ENCODE data around the gene MFRP. TPM values are rescaled to one million over a fixed set of nuclear protein-coding genes. Genes with fewer than 3 reads are reported as not detected.

MFRP gene
- polyA plus RNA-seq, 1 donor, result 0.01 TPM

DNA sequence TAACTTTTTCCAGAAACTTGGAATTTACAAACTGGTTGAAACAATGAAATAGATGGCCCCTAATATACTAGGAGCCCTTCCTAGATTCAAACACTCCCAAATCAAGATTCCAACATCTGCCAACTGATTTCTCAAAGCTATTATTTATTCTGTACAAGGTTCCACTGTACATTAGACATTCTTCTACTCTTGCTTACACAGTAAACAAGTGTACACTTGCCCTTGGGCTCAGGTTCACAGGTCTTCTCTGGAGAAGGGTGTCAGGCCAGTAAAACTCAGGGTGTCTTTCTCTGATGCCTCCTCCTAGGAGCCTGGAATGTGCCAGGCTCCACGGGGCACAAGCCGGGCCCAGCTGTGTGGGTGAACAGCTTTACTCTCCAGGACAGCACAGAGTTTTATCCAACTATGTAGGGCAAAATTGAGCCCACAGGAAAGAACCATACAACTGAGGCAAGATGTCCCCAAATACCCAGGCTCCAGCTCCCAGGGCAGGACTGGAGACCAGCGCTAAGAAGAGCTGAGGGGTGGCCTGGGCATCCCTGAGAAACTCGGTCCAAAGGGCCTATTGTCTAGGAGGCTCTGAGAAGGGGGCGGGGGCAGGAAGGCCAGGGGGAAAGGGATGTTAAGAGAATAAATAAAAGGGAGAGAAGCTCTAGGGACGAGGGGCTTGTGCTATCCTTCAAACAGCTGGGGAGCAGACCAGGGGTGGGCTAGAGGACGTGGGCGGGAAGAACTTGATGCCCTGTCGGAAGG, 8.8 kb upstream of the MFRP start:
- H3K4me1 ChIP-seq (ENCODE audit: control insufficient read depth, insufficient read depth, low read length), result peaks cover 15% of the 10 kb centered on the region
- H3K27me3 ChIP-seq (ENCODE audit: control insufficient read depth, insufficient read depth, low read length), result no peaks in the 10 kb centered on the region
- WGBS (ENCODE audit: insufficient coverage, low lambda C conversion rate), result no CpG with 5 or more reads among the region's 9 CpGs
- no peak overlapping the region for H3K4me3 ChIP-seq (ENCODE audit: low read length)
- H3K27ac ChIP-seq (ENCODE audit: low read length), result no peak overlapping the region
- no peaks in the 10 kb centered on the region for H3K9me3 ChIP-seq (ENCODE audit: control insufficient read depth, low read depth, low read length)
- H3K36me3 ChIP-seq (ENCODE audit: control insufficient read depth, insufficient read depth, low read length), result peaks cover 9% of the 10 kb centered on the region
- DNase-seq, result no peak

DNA sequence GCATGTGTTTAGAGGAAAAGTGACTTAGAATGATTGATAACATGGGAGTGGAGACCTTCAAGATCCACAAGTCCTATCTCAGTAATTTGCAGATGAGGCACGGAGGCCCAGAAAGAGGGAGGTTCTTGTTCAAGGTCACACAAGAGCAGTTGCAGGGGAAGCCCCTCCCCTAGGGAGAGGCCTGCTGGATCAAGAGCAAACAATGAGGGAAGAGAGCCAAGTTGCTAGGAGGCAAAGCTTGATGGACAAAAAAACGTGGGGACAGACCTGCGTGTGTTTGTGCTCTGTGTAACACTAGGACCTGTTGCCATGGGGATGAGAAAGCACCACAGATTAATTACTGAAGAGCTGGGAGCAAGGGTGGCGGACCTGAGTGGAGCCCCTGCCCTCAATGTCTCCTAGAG, 6.4 kb upstream of the MFRP start:
- no peak overlapping the region for H3K4me3 ChIP-seq (ENCODE audit: low read length)
- DNase-seq, result peak; percentile 86 to 92
- peaks cover 12% of the 10 kb centered on the region for H3K4me1 ChIP-seq (ENCODE audit: control insufficient read depth, insufficient read depth, low read length)
- WGBS (ENCODE audit: insufficient coverage, low lambda C conversion rate), result no CpG with 5 or more reads among the region's 4 CpGs
- peak overlapping the region; percentile 16 for H3K27ac ChIP-seq (ENCODE audit: low read length)
- H3K27me3 ChIP-seq (ENCODE audit: control insufficient read depth, insufficient read depth, low read length), result no peaks in the 10 kb centered on the region
- no peaks in the 10 kb centered on the region for H3K9me3 ChIP-seq (ENCODE audit: control insufficient read depth, low read depth, low read length)
- H3K36me3 ChIP-seq (ENCODE audit: control insufficient read depth, insufficient read depth, low read length), result no peaks in the 10 kb centered on the region

DNA sequence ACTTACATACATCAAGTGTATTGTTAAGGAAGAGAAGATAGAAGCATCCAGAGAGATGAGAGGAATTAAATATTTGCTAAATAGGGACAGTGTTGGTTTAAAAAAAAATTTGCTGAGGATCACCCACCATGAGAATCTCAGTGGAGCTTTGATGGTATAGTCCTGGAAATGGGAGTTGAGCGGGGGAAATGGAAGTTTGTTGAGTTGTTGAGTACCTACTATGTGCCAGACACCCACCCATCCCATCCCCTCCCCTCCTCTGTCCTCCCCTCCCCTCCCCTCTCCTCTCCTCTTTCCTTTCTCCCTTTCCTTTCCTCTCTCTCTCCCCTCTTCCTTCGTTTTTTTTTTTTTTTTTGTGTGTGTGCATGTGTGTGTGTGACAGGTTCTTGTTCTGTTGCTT, 4.7 kb upstream of the MFRP start:
- no peaks in the 10 kb centered on the region for H3K36me3 ChIP-seq (ENCODE audit: control insufficient read depth, insufficient read depth, low read length)
- 40% methylated on average over 1 of the region's 2 CpGs for WGBS (ENCODE audit: insufficient coverage, low lambda C conversion rate)
- DNase-seq, result no peak
- peaks cover 12% of the 10 kb centered on the region for H3K4me1 ChIP-seq (ENCODE audit: control insufficient read depth, insufficient read depth, low read length)
- no peak overlapping the region for H3K4me3 ChIP-seq (ENCODE audit: low read length)
- no peaks in the 10 kb centered on the region for H3K27me3 ChIP-seq (ENCODE audit: control insufficient read depth, insufficient read depth, low read length)
- no peak overlapping the region for H3K27ac ChIP-seq (ENCODE audit: low read length)
- H3K9me3 ChIP-seq (ENCODE audit: control insufficient read depth, low read depth, low read length), result no peaks in the 10 kb centered on the region

DNA sequence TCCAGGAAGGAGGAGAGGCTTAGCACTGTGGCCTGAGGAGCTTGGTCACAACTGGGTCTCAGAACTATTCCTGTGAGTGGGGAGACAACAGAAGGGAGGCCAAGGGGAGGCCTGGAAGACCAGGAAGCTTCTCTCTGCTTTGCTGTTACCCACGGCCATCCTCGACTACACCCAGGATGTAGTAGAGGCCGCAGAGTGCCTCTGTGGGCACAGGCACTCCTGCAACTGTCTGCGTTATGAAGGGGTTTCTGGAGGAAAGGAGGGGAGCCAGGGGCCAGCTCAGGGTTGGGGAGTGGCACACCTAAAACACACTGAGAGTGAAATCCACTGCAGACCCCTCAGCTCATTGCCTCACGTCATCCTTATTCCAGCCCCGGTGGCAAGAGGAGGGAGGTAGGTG, 3.8 kb upstream of the MFRP start:
- Histone ChIP-seq H3K27ac (ENCODE audit: low read length) (no peak overlapping the region), H3K4me3 (ENCODE audit: low read length) (no peak overlapping the region), H3K4me1 (ENCODE audit: control insufficient read depth, insufficient read depth, low read length) (peaks cover 12% of the 10 kb centered on the region), H3K27me3 (ENCODE audit: control insufficient read depth, insufficient read depth, low read length) (no peaks in the 10 kb centered on the region), H3K36me3 (ENCODE audit: control insufficient read depth, insufficient read depth, low read length) (no peaks in the 10 kb centered on the region), H3K9me3 (ENCODE audit: control insufficient read depth, low read depth, low read length) (no peaks in the 10 kb centered on the region)
- no CpG with 5 or more reads among the region's 6 CpGs for WGBS (ENCODE audit: insufficient coverage, low lambda C conversion rate)
- no peak for DNase-seq

DNA sequence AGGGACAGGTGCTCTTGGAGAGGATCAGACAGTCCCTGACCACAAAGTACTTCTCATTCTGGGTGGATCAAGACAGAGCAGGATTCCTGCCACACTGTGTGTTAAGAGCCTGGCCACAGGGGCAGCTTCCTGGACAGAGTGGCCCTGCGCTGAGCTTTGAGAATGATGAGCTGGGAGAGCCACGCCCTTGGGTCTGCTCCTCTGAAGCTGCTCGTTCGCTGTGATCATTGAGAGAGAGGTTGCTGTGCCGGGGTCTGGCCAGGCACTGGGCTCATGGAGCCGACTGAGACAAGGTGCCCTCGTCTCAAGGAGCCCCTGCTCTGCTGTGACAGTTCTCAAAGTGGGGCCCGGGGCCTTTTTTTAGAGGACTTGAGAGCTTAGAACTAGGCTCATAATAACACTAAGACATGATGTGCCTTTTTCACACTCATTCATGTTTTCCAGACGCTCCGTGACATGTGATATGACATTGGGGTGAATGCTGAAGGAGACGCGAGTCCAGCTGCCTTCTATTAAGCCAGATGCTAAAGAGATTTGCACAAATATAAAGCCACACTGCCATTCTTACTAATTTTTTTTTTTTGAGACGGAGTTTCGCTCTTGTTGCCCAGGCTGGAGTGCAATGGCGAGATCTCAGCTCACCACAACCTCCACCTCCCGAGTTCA, 1.6 kb upstream of the MFRP start:
- Histone ChIP-seq H3K4me3 (ENCODE audit: low read length) (no peak overlapping the region), H3K4me1 (ENCODE audit: control insufficient read depth, insufficient read depth, low read length) (peaks cover 5% of the 10 kb centered on the region), H3K36me3 (ENCODE audit: control insufficient read depth, insufficient read depth, low read length) (no peaks in the 10 kb centered on the region), H3K9me3 (ENCODE audit: control insufficient read depth, low read depth, low read length) (no peaks in the 10 kb centered on the region), H3K27ac (ENCODE audit: low read length) (no peak overlapping the region), H3K27me3 (ENCODE audit: control insufficient read depth, insufficient read depth, low read length) (no peaks in the 10 kb centered on the region)
- DNase-seq, result no peak
- no CpG with 5 or more reads among the region's 16 CpGs for WGBS (ENCODE audit: insufficient coverage, low lambda C conversion rate)

DNA sequence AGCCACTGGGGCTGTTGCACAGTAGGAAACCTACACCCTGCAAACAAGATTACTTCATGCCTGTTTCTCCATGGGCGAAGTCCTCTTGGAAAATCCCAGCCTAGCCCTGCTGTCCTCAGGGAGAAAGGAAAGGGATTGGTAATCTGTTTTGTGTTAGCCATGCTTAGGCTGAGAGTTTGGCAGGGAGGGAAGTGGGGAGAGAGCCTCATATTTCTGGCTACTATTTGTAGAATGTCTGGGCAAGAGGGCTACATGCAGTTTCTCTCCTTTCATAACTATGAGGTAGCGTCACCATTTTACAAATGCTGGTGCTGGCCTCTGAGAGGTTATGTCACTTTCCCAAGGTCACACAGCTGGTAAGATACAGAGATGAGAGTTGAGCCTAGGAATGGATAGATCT, 737 bp upstream of the MFRP start:
- Histone ChIP-seq H3K27me3 (ENCODE audit: control insufficient read depth, insufficient read depth, low read length) (peaks cover 2% of the 10 kb centered on the region), H3K27ac (ENCODE audit: low read length) (no peak overlapping the region), H3K4me1 (ENCODE audit: control insufficient read depth, insufficient read depth, low read length) (no peaks in the 10 kb centered on the region), H3K9me3 (ENCODE audit: control insufficient read depth, low read depth, low read length) (no peaks in the 10 kb centered on the region), H3K4me3 (ENCODE audit: low read length) (no peak overlapping the region), H3K36me3 (ENCODE audit: control insufficient read depth, insufficient read depth, low read length) (no peaks in the 10 kb centered on the region)
- DNase-seq, result peak in 1 of 2 donors; percentile 65
- no CpG with 5 or more reads among the region's 2 CpGs for WGBS (ENCODE audit: insufficient coverage, low lambda C conversion rate)

DNA sequence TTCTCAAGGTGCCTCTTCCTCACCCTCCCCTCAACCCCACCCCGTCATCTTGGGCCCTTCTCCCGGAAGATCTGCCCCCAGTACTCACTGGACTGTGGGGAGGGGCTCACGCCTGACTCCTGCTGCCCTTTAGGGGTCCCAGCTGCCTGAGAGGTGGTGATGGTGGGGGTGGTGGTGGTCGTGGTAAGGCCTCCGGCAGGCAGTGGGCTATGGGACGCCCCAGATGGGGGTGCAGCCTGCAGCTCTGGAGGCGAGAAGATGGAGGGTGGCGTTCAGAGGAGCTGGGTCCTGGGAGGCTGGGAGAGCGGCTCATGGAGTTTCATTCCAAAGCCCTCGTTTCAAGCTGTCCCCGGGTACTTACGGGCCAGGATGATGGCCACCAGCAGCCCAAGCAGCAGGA, 820 bp downstream of the MFRP start:
- no peaks in the 10 kb centered on the region for H3K36me3 ChIP-seq (ENCODE audit: control insufficient read depth, insufficient read depth, low read length)
- H3K4me1 ChIP-seq (ENCODE audit: control insufficient read depth, insufficient read depth, low read length), result peaks cover 9% of the 10 kb centered on the region
- no peak for DNase-seq
- no peak overlapping the region for H3K4me3 ChIP-seq (ENCODE audit: low read length)
- H3K27ac ChIP-seq (ENCODE audit: low read length), result no peak overlapping the region
- H3K27me3 ChIP-seq (ENCODE audit: control insufficient read depth, insufficient read depth, low read length), result peaks cover 11% of the 10 kb centered on the region
- no peaks in the 10 kb centered on the region for H3K9me3 ChIP-seq (ENCODE audit: control insufficient read depth, low read depth, low read length)
- WGBS (ENCODE audit: insufficient coverage, low lambda C conversion rate), result no CpG with 5 or more reads among the region's 12 CpGs

DNA sequence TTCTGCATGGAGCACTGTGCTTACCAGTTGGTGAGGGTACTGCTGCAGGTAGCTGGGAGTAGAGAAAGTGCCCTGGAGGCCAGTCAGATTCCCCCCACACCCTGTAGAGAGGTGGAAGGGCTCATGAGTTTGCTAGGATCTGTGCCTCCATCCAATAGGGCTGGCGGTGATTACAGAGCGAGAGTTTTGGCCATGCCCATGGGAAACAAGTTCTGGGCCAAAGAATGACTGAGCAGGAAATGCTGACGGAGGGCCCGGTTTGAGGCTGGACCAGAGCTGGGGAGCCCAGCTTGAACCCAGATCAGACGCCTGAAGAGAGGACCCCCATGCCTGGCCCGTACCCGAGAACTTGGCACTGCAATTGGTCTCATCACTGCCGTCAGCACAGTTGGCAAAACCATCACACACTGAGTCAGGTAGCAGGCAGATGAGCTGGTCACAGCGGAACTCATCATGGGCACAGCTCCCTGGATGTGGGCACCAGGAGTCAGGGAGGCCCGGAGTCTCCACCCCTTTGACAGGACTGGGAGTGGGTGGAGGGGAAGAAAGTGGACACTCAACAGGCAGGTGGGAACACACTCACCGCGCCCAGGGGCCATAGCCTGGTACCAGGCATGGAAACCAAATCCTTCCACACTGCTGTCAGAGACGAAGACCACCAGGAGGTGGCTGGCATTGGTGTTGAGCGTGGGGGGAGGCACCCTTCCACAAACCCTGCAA, 2.1 kb downstream of the MFRP start:
- no CpG with 5 or more reads among the region's 14 CpGs for WGBS (ENCODE audit: insufficient coverage, low lambda C conversion rate)
- peaks cover 17% of the 10 kb centered on the region for H3K4me1 ChIP-seq (ENCODE audit: control insufficient read depth, insufficient read depth, low read length)
- DNase-seq, result no peak
- peaks cover 20% of the 10 kb centered on the region for H3K27me3 ChIP-seq (ENCODE audit: control insufficient read depth, insufficient read depth, low read length)
- H3K27ac ChIP-seq (ENCODE audit: low read length), result no peak overlapping the region
- no peaks in the 10 kb centered on the region for H3K36me3 ChIP-seq (ENCODE audit: control insufficient read depth, insufficient read depth, low read length)
- H3K9me3 ChIP-seq (ENCODE audit: control insufficient read depth, low read depth, low read length), result no peaks in the 10 kb centered on the region
- no peak overlapping the region for H3K4me3 ChIP-seq (ENCODE audit: low read length)

DNA sequence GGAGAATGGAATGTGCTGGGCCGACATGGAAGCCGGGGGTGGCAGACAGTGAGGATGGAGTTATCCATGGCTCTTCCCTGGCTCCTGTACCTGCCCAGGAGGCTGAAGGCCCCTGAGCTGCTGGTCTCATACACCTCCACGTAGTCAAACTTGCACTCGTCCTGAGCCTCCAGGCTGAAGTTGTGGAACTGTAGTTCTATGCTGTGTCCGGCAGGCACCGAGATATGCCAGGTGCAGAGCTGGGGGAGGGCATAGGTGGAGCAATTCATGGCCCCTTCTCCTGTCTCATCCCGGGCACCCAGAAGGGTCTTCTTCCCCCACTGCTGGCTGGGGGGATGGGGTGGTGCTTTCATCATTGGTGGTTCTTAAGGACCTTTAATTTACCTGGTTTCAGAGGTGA, 2.8 kb downstream of the MFRP start:
- Histone ChIP-seq H3K27ac (ENCODE audit: low read length) (no peak overlapping the region), H3K36me3 (ENCODE audit: control insufficient read depth, insufficient read depth, low read length) (no peaks in the 10 kb centered on the region), H3K4me3 (ENCODE audit: low read length) (no peak overlapping the region), H3K9me3 (ENCODE audit: control insufficient read depth, low read depth, low read length) (no peaks in the 10 kb centered on the region), H3K4me1 (ENCODE audit: control insufficient read depth, insufficient read depth, low read length) (peaks cover 21% of the 10 kb centered on the region), H3K27me3 (ENCODE audit: control insufficient read depth, insufficient read depth, low read length) (peaks cover 24% of the 10 kb centered on the region)
- DNase-seq, result no peak
- no CpG with 5 or more reads among the region's 7 CpGs for WGBS (ENCODE audit: insufficient coverage, low lambda C conversion rate)

DNA sequence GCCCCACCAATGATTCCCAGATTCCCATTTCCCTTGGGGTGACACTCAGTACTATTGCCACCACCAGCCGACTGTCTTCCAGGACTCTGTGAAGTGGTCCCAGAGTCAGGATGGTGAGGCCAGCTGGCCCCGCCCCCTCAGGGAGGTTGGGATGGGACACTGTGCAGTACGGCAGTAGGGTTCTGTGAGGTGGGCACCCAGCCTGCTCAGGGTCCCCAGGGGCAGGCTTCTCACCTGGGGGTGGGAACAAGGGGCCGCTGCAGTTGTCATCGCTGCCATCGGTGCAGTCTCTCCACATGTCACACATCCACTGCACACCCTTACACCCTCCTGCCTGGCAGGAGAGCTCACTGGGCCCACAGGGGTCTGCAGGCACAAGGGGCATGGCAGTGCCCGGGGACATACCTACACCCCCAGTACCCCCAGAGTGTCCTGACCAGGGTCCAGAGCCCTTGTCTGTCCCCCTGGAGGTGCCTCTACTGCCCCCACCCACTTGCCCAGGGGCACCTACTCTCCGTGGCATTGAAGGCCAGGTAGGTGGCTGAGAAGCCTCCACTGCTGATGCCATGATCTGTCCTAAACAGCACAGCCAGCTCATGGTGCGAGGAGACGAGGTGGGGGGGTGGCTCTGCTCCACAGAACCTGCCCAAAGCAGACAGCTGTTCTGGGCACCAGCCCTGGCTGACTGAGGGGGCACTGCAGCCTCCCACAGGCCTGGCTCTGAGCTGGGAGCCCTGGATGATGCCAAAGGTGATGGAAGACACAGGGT, 4.0 kb downstream of the MFRP start:
- H3K36me3 ChIP-seq (ENCODE audit: control insufficient read depth, insufficient read depth, low read length), result no peaks in the 10 kb centered on the region
- peaks cover 31% of the 10 kb centered on the region for H3K4me1 ChIP-seq (ENCODE audit: control insufficient read depth, insufficient read depth, low read length)
- no peak for DNase-seq
- no peaks in the 10 kb centered on the region for H3K9me3 ChIP-seq (ENCODE audit: control insufficient read depth, low read depth, low read length)
- H3K27ac ChIP-seq (ENCODE audit: low read length), result no peak overlapping the region
- peaks cover 24% of the 10 kb centered on the region for H3K27me3 ChIP-seq (ENCODE audit: control insufficient read depth, insufficient read depth, low read length)
- H3K4me3 ChIP-seq (ENCODE audit: low read length), result no peak overlapping the region
- no CpG with 5 or more reads among the region's 10 CpGs for WGBS (ENCODE audit: insufficient coverage, low lambda C conversion rate)
